GM19438 (cell line): Measurements from ENCODE around the gene GON4L.
"Not testable (repeated sequence)": the region's sequence is repeated elsewhere in the genome, so short reads cannot be mapped to it uniquely, and the experiment has no call there.

Experiments used
- ATAC-seq: cut with Tn5 transposase; IDR thresholded peaks from one replicate; pipeline ENCODE4 v1.9.1; 2021; ENCODE audit warnings: low read depth; ENCODE audit not compliant: unreplicated experiment

The GON4L gene

DNA sequence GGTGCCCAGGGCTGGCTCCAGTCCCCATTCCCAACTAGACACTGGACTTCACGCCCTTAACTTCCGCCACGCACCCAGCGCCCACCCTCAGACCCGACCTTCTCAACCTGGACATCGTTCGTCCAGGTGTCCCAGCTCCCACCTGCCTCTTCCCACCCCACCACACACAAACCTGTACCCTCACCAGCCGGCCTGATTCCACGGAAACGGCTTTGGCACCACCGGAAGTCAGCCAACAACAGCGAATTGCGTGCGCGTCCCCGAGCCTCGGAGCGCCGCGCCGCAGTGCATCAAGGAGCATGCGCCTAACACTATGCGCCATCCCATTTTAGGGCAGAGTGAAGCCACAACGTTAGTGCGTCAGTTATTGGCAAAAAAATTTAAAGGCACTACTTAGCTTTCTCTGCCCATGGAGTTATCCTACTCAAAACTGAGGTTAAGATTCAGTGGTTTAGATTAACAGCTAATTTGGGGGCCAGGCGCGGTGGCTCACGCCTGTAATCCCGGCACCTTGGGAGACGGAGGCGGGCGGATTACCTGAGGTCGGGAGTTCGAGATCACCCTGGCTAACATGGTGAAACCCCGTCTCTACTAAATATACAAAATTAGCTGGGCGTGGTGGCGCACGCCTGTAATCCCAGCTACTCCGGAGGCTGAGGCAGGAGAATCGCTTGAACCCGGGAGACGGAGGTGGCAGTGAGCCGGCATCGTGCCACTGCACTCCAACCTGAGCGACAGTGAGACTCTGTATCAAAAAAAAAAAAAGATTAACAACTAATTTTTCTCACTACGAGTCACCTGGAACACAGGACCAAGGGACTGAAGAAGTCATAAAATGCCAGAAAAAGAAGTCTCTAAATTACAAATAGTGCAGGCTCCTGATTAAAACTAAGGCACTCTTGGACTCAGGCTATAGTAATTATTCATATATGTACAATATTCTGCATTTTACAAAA, at the start of gene GON4L:
TSS of gene GON4L (minus strand) at position 240 of the 956 bp plus-strand sequence. CDS start 3,434 bp downstream, outside the sequence.
- ATAC-seq, result peak; percentile 37

DNA sequence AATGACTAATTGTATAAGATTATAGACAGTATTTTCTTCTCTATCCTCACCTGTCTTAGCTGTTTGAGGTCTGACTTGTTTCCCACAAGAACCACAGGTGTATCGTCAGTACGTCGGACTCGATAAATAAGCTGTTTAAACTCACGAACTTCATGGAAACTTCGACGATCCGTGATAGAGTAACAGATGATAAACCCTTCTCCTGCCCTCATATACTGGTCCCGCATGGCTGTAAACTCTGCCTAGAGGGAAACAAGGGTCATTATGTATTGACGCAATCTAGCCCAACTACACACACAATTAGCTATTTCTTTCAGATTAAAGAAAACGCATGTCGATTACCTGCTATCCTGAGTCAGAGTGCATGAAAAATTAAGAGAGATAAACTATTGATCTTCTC, 47.2 kb upstream of the GON4L start:
- no peak for ATAC-seq

- no peak for ATAC-seq
These were observed 43.1 kb upstream of the GON4L start for GRCh38 chr1:155900161-155900560.

DNA sequence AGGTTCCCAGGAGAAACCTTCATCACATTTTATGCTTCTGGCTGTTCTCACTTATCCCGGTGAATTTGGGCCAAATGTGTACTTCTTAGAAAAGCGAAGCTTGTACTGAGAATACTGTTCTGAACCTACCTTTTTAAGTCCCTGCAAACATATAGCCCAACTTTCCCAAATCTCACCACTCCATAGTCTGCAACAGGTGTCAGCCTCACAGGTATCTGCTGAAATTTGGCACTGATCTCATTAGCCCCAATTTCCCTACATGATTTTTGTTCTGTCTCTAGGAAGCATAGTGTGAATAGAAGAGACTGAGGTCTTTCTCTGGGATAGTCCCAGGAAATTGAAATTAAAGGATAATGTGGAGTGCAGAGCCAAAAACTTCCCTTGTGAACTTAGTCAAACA, 42.7 kb upstream of the GON4L start:
- no peak for ATAC-seq

DNA sequence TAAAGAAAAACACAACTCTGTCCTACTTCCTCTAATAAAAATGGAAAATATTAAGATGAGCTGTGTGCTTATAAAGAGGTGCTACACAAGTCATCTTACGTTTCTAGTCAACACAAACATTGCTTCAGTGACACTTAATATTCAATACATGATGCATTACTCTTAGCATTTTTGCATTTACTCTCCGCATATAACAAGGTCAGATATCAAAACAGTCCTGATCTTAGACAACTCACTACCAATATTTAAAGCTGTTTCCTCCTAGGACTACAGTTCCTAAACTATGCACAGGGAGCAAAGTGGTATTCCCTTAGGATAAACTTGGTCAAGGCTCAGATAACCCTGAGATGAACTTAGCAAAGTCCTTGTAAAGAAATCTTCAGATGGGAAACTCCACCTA, 41.9 kb upstream of the GON4L start:
- ATAC-seq, result no peak

GRCh38 chr1:155897746-155898145, 40.7 kb upstream of the GON4L start:
- ATAC-seq, result no peak

- not testable (repeated sequence) for ATAC-seq
These were observed 39.5 kb upstream of the GON4L start for GRCh38 chr1:155896476-155896875.

- ATAC-seq, result not testable (repeated sequence)
These were observed 38.6 kb upstream of the GON4L start for GRCh38 chr1:155895617-155896016.

DNA sequence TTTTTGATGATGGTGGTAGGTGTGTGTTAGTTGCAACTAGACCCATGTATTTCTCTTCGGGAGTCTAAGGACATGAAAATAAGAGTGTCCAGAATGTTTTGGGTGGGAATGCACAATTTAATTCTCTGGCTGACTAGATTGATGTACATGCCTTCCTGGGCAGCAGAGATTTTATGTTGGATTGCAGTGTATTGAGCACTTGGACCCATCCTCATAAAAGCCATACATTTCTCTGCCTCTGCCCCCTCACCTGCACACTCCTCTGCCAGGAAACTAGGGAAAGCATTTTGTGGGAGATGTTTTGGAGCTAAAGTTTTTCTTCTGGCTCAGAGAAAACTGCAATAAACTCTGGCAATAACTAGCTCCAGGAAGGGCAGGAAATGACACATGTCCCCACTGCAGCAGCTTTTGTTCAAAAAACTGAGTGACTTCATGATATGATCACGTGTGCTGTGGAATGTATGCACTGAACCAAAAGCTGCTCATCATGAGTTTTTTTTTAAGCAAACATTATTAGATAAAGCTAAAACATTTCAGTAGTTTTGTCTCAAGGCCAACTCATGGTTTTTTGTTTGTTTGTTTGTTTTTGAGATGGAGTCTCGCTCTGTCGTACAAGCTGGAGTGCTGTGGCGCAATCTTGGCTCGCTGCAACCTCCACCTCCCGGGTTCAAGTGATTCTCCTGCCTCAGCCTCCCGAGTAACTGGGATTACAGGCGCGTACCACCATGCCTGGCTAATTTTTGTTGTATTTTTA, 36.6 kb upstream of the GON4L start:
- no peak for ATAC-seq

DNA sequence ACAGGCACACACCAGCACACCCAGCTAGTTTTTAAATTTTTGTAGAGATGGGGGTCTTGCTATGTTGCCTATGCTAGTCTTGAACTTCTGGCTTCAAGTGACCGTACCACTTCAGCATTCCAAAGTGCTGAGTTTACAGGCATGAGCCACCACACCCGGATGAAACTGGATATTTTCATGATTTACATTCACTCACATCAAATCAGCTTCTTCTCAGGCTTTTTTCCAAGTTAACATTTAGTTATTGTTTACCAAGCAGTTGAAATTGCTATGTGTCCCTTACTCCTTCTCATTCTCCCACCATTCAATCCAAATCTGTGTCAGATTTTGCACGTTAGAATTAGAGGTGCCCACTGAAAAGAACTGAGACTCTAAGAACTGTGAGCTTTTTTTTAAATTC, 35.8 kb upstream of the GON4L start:
- ATAC-seq, result no peak

DNA sequence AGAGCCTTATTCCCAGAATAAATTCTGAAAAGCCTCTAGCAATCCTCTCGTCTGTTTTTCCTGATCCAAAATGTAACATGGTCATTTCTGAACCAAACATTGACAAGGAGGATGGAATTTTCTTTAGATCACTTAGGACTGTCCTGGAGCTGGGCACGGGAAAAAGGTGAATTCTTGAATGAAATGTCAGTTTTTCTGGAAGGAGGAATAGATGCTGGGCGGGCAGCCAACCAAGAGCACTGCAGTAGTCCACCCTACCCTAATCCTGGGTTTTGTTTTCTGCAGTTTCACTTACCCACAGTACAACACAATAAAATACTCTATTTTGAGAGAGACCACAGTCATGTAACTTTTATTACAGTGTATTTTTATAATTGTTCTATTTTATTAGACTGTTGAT, 33.2 kb upstream of the GON4L start:
- no peak for ATAC-seq

- ATAC-seq, result no peak
These were observed 32.6 kb upstream of the GON4L start for GRCh38 chr1:155889566-155889965.

DNA sequence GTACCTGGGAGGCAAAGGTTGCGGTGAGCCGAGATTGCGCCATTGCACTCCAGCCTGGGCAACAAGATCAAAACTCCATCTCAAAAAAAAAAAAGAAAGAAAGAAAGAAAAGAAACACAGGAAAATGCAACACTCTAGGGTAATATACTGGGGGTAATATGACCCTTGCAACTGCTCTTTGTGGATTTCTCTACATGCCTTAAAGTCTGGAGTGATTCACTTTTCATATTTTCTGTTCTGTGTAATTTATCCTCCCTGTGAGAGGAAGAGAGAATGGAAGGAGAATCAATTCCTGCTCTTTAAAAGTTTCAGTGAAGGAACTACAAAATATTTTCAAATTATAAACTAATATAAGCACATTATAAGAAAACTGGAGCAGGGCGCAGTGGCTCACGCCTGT, 31.5 kb upstream of the GON4L start:
- ATAC-seq, result no peak

DNA sequence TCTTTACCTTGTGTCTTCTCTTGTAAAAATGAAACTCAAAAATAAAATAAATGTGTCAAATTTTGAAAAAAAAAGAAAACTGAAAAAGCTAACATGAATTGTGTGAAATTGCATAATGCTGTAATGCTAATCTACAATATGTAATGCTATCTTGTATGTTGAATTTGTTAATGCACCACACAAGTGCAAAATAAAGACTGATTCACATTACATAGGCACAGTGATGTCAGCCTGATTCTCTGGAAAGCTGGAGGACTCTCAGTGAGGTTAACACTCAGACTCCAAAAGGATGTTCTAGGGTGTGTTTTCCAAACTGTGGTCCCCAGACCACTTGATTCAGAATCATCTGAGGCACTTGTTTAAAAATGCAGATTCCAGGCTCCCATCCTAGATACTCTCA, 28.0 kb upstream of the GON4L start:
- no peak for ATAC-seq

GRCh38 chr1:155884031-155884960, 27.3 kb upstream of the GON4L start:
- no peak for ATAC-seq

DNA sequence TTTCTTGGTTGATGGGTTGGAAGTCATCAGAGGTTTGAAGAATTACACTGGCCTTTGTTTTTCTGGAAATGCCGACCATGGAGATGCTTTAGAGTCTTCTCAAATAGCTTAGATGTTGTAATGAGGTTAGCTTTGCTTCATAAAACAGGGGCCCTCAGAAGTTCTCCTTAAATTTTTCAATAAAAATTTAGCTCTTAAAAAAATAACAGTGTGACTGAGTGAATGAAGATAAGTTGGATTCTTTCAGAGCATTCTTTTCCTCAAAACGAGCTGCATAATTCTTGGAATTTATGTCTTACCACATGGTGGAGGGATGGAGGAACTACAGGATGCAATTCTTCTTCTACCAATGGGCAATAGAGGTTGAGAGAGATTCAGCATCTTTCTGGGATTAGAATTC, 25.8 kb upstream of the GON4L start:
- no peak for ATAC-seq

GRCh38 chr1:155882235-155882634, 25.2 kb upstream of the GON4L start:
- no peak for ATAC-seq

DNA sequence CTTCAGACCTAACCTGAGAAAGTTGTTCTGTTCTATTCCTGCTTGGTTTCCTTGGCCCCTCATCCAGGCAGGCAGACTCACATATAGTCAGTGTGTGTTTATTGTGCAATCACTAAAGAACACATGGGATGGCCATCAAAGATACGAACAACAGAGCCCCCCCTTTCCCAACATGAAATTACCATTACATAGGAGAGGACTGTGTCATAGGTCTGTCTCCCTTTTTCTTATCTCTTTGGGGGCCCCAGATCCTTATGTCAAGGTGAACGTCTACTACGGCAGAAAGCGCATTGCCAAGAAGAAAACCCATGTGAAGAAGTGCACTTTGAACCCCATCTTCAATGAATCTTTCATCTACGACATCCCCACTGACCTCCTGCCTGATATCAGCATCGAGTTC, 23.9 kb upstream of the GON4L start:
- ATAC-seq, result no peak

DNA sequence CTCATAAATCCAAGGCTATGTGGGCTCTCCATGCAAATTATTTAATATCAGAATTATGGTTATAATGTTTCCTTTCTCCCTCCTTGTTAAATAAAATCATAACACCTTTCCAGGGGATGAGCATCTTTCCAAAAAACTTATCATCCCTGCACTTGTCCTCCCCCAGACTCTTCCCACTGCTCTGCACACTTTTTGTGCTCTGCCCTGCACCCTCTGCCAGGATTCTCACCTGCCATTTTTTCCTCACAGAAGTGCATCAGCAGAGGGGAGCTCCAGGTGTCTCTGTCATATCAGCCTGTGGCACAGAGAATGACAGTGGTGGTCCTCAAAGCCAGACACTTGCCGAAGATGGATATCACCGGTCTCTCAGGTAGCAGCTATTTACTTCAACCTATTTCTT, 23.2 kb upstream of the GON4L start:
- ATAC-seq, result no peak

- no peak for ATAC-seq
These were observed 20.9 kb upstream of the GON4L start for GRCh38 chr1:155877945-155878344.

GRCh38 chr1:155873860-155874259, 16.8 kb upstream of the GON4L start:
- ATAC-seq, result no peak
